CD14-positive monocyte (primary cell): ENCODE measurements around the gene TOLLIP. TPM values are rescaled to one million over a fixed set of nuclear protein-coding genes. Genes with fewer than 3 reads are reported as not detected.
A peak's percentile ranks its signal among the peaks of the same experiment; 100 is the strongest.
"Not testable (repeated sequence)": the region's sequence is repeated elsewhere in the genome, so short reads cannot be mapped to it uniquely, and the experiment has no call there.

Source experiments
- DNase-seq, 3 donors: peaks; one replicate each; pipeline ENCODE4 v3.0.0-alpha.2; 2011 to 2022
- H2AFZ ChIP-seq: 2 replicates; pipeline ENCODE4 v1.6.0; 2012; ENCODE audit warnings: mild to moderate bottlenecking, low read depth, low read length, inconsistent platforms; ENCODE audit not compliant: insufficient read depth, poor library complexity, severe bottlenecking
- H3K27ac ChIP-seq, 2 donors: 1 replicate in 1 of 2; 2 replicates in 1 of 2; pipeline ENCODE4 v1.5.1; 2012 to 2013; ENCODE audit warnings: low read length in 2 of 2, control low read depth in 1 of 2, inconsistent platforms in 1 of 2, low read depth in 1 of 2, mild to moderate bottlenecking in 1 of 2
- H3K27me3 ChIP-seq, 2 donors: one replicate each; pipeline versions ENCODE4 v1.6.0 to v1.6.1; 2011 to 2013; ENCODE audit warnings: low read length in 2 of 2; ENCODE audit not compliant: control insufficient read depth in 2 of 2, insufficient read depth in 2 of 2
- H3K36me3 ChIP-seq, 2 donors: replicated peaks in 1 of 2; 1 replicate in 1 of 2; 2 replicates in 1 of 2; pipeline versions ENCODE4 v1.5.1 to v1.6.1; 2012 to 2013; ENCODE audit warnings: low read length in 2 of 2, control low read depth in 1 of 2, inconsistent platforms in 1 of 2, mild to moderate bottlenecking in 1 of 2; ENCODE audit not compliant: insufficient read depth in 2 of 2, control insufficient read depth in 1 of 2
- H3K4me1 ChIP-seq, 2 donors: 1 replicate in 1 of 2; 2 replicates in 1 of 2; pipeline versions ENCODE4 v1.5.1 to v1.6.1; 2012 to 2013; ENCODE audit warnings: low read length in 2 of 2, control low read depth in 1 of 2, inconsistent platforms in 1 of 2, mild to moderate bottlenecking in 1 of 2, moderate library complexity in 1 of 2; ENCODE audit not compliant: insufficient read depth in 2 of 2, control insufficient read depth in 1 of 2
- H3K4me2 ChIP-seq: replicated peaks from 2 replicates; pipeline ENCODE3; 2012; ENCODE audit warnings: low read length, moderate library complexity, mild to moderate bottlenecking; ENCODE audit not compliant: poor library complexity, severe bottlenecking; ENCODE audit errors: extremely low read depth
- H3K4me3 ChIP-seq, 3 experiments: fragments of 200-600 bp in 1 of 3; sonication (generic) in 1 of 3; replicated peaks in 1 of 3; 1 replicate in 2 of 3; 2 replicates in 1 of 3; pipeline ENCODE4 v1.5.1; 2011 to 2013; ENCODE audit warnings: low read length in 3 of 3, mild to moderate bottlenecking in 3 of 3, control low read depth in 2 of 3, low read depth in 2 of 3, inconsistent platforms in 1 of 3, moderate library complexity in 1 of 3
- H3K79me2 ChIP-seq: 2 replicates; pipeline ENCODE4 v1.6.0; 2012; ENCODE audit warnings: mild to moderate bottlenecking, control low read depth, inconsistent platforms, low read length, moderate library complexity; ENCODE audit not compliant: insufficient read depth
- H3K9ac ChIP-seq: 2 replicates; pipeline ENCODE4 v1.6.0; 2017; ENCODE audit warnings: low read length, mild to moderate bottlenecking; ENCODE audit not compliant: insufficient read depth, poor library complexity, severe bottlenecking
- H3K9me3 ChIP-seq, 2 donors: replicated peaks in 1 of 2; 1 replicate in 1 of 2; 2 replicates in 1 of 2; pipeline versions ENCODE4 v1.5.1 to v1.6.1; 2012 to 2013; ENCODE audit warnings: low read length in 2 of 2, control low read depth in 1 of 2; ENCODE audit not compliant: control insufficient read depth in 1 of 2, insufficient read depth in 1 of 2
- H4K20me1 ChIP-seq: 2 replicates; pipeline ENCODE4 v1.6.0; 2012; ENCODE audit warnings: mild to moderate bottlenecking, low read length, control low read depth, moderate library complexity; ENCODE audit not compliant: insufficient read depth
- H3K27ac Mint-ChIP-seq, 7 donors: one replicate each; pipeline ENCODE4 v1.8.0; 2020; ENCODE audit warnings: mild to moderate bottlenecking in 7 of 7, mixed read lengths in 7 of 7, moderate library complexity in 6 of 7, inconsistent platforms in 2 of 7
- H3K27me3 Mint-ChIP-seq, 3 donors: one replicate each; pipeline ENCODE4 v1.8.0; 2021 to 2022; ENCODE audit warnings: low read depth in 3 of 3, mild to moderate bottlenecking in 3 of 3, mixed read lengths in 3 of 3, moderate library complexity in 3 of 3, inconsistent platforms in 1 of 3
- H3K36me3 Mint-ChIP-seq, 2 donors: one replicate each; pipeline ENCODE4 v1.8.0; 2020; ENCODE audit warnings: mixed read lengths in 2 of 2, inconsistent platforms in 1 of 2, mild to moderate bottlenecking in 1 of 2
- H3K4me1 Mint-ChIP-seq: one replicate; pipeline ENCODE4 v1.8.0; 2020; ENCODE audit warnings: mild to moderate bottlenecking, mixed read lengths
- H3K4me3 Mint-ChIP-seq, 2 donors: one replicate each; pipeline ENCODE4 v1.8.0; 2020; ENCODE audit warnings: mild to moderate bottlenecking in 2 of 2, mixed read lengths in 2 of 2, moderate library complexity in 1 of 2
- H3K9me3 Mint-ChIP-seq, 7 donors: one replicate each; pipeline ENCODE4 v1.8.0; 2020 to 2022; ENCODE audit warnings: mixed read lengths in 7 of 7, mild to moderate bottlenecking in 6 of 7, moderate library complexity in 6 of 7, inconsistent platforms in 2 of 7
- CTCF ChIP-seq: fragments of 200-600 bp; IDR thresholded peaks from one replicate; pipeline ENCODE4 v1.8.0; 2022; ENCODE audit warnings: antibody characterized with exemption, mild to moderate bottlenecking
- WGBS: methylation state at CpG from one replicate; pipeline ENCODE4 v1.1.5; 2013; ENCODE audit warnings: missing lambda C conversion rate; ENCODE audit not compliant: insufficient coverage; 5-methylcytosine and 5-hydroxymethylcytosine counted together
- intact Hi-C, 2 donors: fragments of 100-400 bp; cut with micrococcal nuclease; formaldehyde crosslinking; loops; one replicate each; pipeline versions ENCODE4 v1.15.0 to v1.15.1; 2023
- polyA minus RNA-seq: library from RNA; depleted of rRNA, polyadenylated mRNA; stranded (reverse); fragments of >200 nt; gene quantifications from 2 replicates; pipeline ENCODE4 v1.2.3, GENCODE V29; 2012
- polyA plus RNA-seq, 3 donors: library from polyadenylated mRNA; depleted of rRNA in 1 of 3; unstranded in 2 of 3; stranded (reverse) in 1 of 3; fragments of 300-500 nt in 2 of 3; fragments of >200 nt in 1 of 3; fragmentation: Illumina TruSeq in 2 of 3; gene quantifications; 1 replicate in 2 of 3; 2 replicates in 1 of 3; pipeline ENCODE4 v1.2.3, GENCODE V29; 2012 to 2021
- total RNA-seq, 12 experiments: library from RNA in 1 of 12; stranded (reverse) in 1 of 12; fragments of 120-200 nt in 1 of 12; gene quantifications; one replicate each; pipeline ENCODE4 v1.2.4 and lab custom pipeline; 2013 to 2026; ENCODE audit warnings: mixed read lengths in 6 of 12, inconsistent platforms in 1 of 12

TOLLIP gene
- total RNA-seq (2013) = 31.6 TPM
- polyA plus RNA-seq = 10 to 100 TPM; 67.9 to 72.1 (median 71.7) TPM
- polyA minus RNA-seq = 56.0 and 57.8 TPM in 2 replicates
- 26.1 to 66.0 (median 45.9) reads per million in 11 experiments for total RNA-seq (lab: John Stamatoyannopoulos, UW)

- peaks cover 47% of the 10 kb centered on the region for H3K79me2 ChIP-seq
- peaks cover 4 to 8% of the 10 kb centered on the region in 2 donors for H3K9me3 ChIP-seq
- intact Hi-C loops = loop anchor here (1.0 to 5.0 kb wide), 5 partner anchors 25 to 263 kb away; partner anchors contain the start of gene DUSP8 (in 1 of the 2)
- peaks cover 49% of the 10 kb centered on the region for H3K4me1 Mint-ChIP-seq
- H3K4me1 ChIP-seq = peaks cover 51 to 53% of the 10 kb centered on the region in 2 donors
- H2AFZ ChIP-seq = peak within 1 kb of the TSS; percentile 89
- peaks cover 44% of the 10 kb centered on the region for H4K20me1 ChIP-seq
- peak within 1 kb of the TSS; percentile 76 to 83 for H3K4me3 Mint-ChIP-seq
- H3K36me3 ChIP-seq = peaks cover 11 to 17% of the 10 kb centered on the region in 2 donors
- peak within 1 kb of the TSS; percentile 92 for H3K27ac ChIP-seq
- no peaks in the 10 kb centered on the region for H3K27me3 ChIP-seq
- 3% methylated on average over 96 of the region's 97 CpGs for WGBS
- peak within 1 kb of the TSS; percentile 95 for H3K4me2 ChIP-seq
- H3K36me3 Mint-ChIP-seq = peaks cover 17 to 39% of the 10 kb centered on the region in 2 donors
- H3K27me3 Mint-ChIP-seq = peaks cover 0 to 4% (median 2%) of the 10 kb centered on the region in 3 donors
- no peak for TF ChIP-seq CTCF
- peak within 1 kb of the TSS; percentile 87 for H3K9ac ChIP-seq
- peaks cover 6 to 15% (median 12%) of the 10 kb centered on the region in 7 donors for H3K9me3 Mint-ChIP-seq
- peak; percentile 94 to 95 (median 94) for DNase-seq
- peak within 1 kb of the TSS; percentile 89 to 97 (median 94) for H3K27ac Mint-ChIP-seq
- peak within 1 kb of the TSS; percentile 76 to 87 (median 81) for H3K4me3 ChIP-seq
These were observed at the start of gene TOLLIP for GRCh38 chr11:1309498-1310317. Gene TOLLIP (minus strand): TSS chr11:1309632. CDS start chr11:1309498, 134 bp downstream.

GRCh38 chr11:1358931-1359330 lies 49.5 kb upstream of the TOLLIP start:
- H2AFZ ChIP-seq, H3K4me2 ChIP-seq, H3K36me3 ChIP-seq, H4K20me1 ChIP-seq, H3K27ac ChIP-seq, H3K36me3 Mint-ChIP-seq, H3K27me3 ChIP-seq, H3K4me1 ChIP-seq, H3K4me3 ChIP-seq, H3K27ac Mint-ChIP-seq, DNase-seq, H3K79me2 ChIP-seq, intact Hi-C loops, H3K4me1 Mint-ChIP-seq, H3K9ac ChIP-seq, H3K4me3 Mint-ChIP-seq: not testable (repeated sequence)
- Mint-ChIP-seq H3K27me3 (peaks cover 10 to 14% (median 11%) of the 10 kb centered on the region in 3 donors), H3K9me3 (peaks cover 4 to 15% (median 9%) of the 10 kb centered on the region in 7 donors)
- peaks cover 4 to 10% of the 10 kb centered on the region in 2 donors for H3K9me3 ChIP-seq
- WGBS = 92% methylated on average over 10 of the region's 17 CpGs
